Right ventricle myocardium inferior (tissue), 1 donor: ENCODE measurements around the gene OR51F1. TPM values are rescaled to one million over a fixed set of nuclear protein-coding genes. Genes with fewer than 3 reads are reported as not detected.

Experiments
- total RNA-seq: library from RNA; stranded (reverse); fragmentation: NEBNext Ultra II Directional; extraction: Animal tissue kit (Norgen Biotek cat#: 25700); gene quantifications from one replicate; pipeline ENCODE4 v1.2.1, GENCODE V29; 2021
- donor health status: DM: no; HTN: yes; CAD: no; lungs with severe emphysema.

The OR51F1 gene
- total RNA-seq, 1 donor from 2014 or later = not detected

Other genes starting within 250 kb of the OR51F1 start
- gene OR52M1, start 224.7 kb downstream of the OR51F1 start, total RNA-seq = not detected
- gene OR52I2, start 188.2 kb downstream of the OR51F1 start, total RNA-seq = not detected
- gene OR52I1, start 175.9 kb downstream of the OR51F1 start, total RNA-seq = not detected
- 11.6 TPM for gene TRIM68, start 161.7 kb downstream of the OR51F1 start, total RNA-seq
- not detected for gene OR51D1, start 132.5 kb downstream of the OR51F1 start, total RNA-seq
- gene OR51E1, start 126.0 kb downstream of the OR51F1 start, total RNA-seq = 1.9 TPM
- gene OR51E2, start 72.1 kb downstream of the OR51F1 start, total RNA-seq = 0.30 TPM
- gene MMP26, start 65.2 kb downstream of the OR51F1 start, total RNA-seq = not detected
- not detected for gene OR52R1, start 34.4 kb upstream of the OR51F1 start, total RNA-seq
- gene OR51F2, start 51.4 kb upstream of the OR51F1 start, total RNA-seq = not detected
- not detected for gene OR51S1, start 79.3 kb upstream of the OR51F1 start, total RNA-seq
- not detected for gene OR51T1, start 112.0 kb upstream of the OR51F1 start, total RNA-seq
- gene OR51A7, start 133.8 kb upstream of the OR51F1 start, total RNA-seq = not detected
- gene OR51G2, start 149.4 kb upstream of the OR51F1 start, total RNA-seq = not detected
- not detected for gene OR51G1, start 154.4 kb upstream of the OR51F1 start, total RNA-seq
- gene OR51A4, start 177.7 kb upstream of the OR51F1 start, total RNA-seq = not detected
- gene OR51A2, start 185.8 kb upstream of the OR51F1 start, total RNA-seq = not detected
- gene OR51L1, start 224.9 kb upstream of the OR51F1 start, total RNA-seq = not detected